ENCODE data around the gene TRIM43B.
"Not testable (repeated sequence)": the region's sequence is repeated elsewhere in the genome, so short reads cannot be mapped to it uniquely, and the experiment has no call there.

Gene TRIM43B

DNA sequence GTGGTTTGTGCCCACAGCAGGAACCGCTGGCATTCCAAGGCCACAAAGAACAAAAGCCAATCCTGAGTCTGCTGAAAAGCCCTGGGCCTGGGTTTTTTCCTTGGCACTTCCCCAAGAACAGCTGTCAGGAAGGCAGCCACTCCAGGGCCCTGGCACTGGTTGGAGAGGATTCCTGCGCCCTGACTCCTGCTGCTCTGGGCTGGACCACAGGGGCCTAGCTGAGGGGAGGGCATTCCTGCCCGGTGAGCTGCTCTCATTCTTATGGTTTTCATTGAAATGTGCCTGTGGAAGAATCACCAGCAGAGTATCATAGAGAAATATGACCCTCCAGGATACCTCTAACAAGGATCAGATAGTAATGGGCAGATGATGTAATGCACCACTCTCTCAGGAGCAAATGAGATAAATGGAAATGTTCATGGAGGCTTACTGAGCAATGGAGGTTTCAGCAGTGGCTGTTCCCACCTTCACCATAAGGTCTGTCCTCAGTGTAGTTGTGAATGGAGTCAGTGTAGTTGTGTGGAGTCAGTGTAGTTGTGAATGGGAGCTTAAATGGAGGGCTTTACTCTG lies 50.0 kb downstream of the TRIM43B start:
- H4K91ac ChIP-seq (ENCODE audit: low read length); H2BK12ac ChIP-seq (ENCODE audit: low read length in 2 of 2); H2BK5ac ChIP-seq (ENCODE audit: low read depth, low read length, poor library complexity, severe bottlenecking); H3K4me2 ChIP-seq (ENCODE audit: low read length, poor library complexity, severe bottlenecking); H2BK15ac ChIP-seq (ENCODE audit: low read depth, poor library complexity, severe bottlenecking); H3K14ac ChIP-seq (ENCODE audit: low read length in 2 of 2); H3K79me1 ChIP-seq (replicated peaks; ENCODE audit: low read length, poor library complexity, severe bottlenecking); H3K36me3 ChIP-seq (ENCODE audit: control insufficient read depth in 1 of 2, insufficient read depth in 2 of 2, low read depth in 1 of 2, low read length in 2 of 2); H3K9me3 ChIP-seq (ENCODE audit: control insufficient read depth, low read length); H3K4ac ChIP-seq (ENCODE audit: low read depth in 1 of 2, low read length in 2 of 2); H3K18ac ChIP-seq (ENCODE audit: low read depth in 1 of 2, low read length in 2 of 2); H2BK120ac ChIP-seq (ENCODE audit: low read depth, low read length); H4K8ac ChIP-seq (ENCODE audit: low read length); H3K4me3 ChIP-seq (ENCODE audit: insufficient read depth in 1 of 2, low read depth in 1 of 2, low read length in 2 of 2); H2AK5ac ChIP-seq (ENCODE audit: low read length, severe bottlenecking); H3K4me1 ChIP-seq (ENCODE audit: control insufficient read depth, insufficient read depth, low read depth, low read length); H3K9ac ChIP-seq (ENCODE audit: low read length); H3K27me3 ChIP-seq (ENCODE audit: control insufficient read depth in 1 of 2, insufficient read depth in 1 of 2, low read length in 2 of 2); H3K23ac ChIP-seq (ENCODE audit: low read length in 2 of 2); H2AFZ ChIP-seq (ENCODE audit: low read depth, low read length): not testable (repeated sequence)
- H3K27ac ChIP-seq (ENCODE audit: low read length, poor library complexity, severe bottlenecking): peak overlapping the region; percentile 39
- DNase-seq: peak; percentile 13
- WGBS: no CpG with 5 or more reads among the region's 3 CpGs

DNA sequence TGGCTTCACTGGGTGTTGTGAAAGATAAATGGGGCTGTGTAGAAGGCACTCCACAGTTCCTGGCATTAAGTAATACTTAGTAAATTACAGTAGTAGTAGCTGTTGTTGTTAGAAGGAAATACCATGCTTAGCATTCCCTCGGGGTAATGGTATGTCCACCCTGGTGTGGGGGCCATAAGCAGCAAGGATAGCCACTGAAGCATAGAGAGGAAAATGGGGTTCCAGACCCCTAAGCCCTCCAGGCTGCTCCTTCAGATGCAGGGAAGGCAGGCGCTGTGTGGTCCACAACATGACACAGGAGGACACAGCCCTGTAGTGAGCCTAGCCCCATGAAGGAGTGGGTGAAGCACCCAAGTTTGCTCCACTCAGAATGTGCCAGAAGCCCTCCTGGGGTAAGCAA lies 50.6 kb downstream of the TRIM43B start:
- H3K9me3 ChIP-seq (ENCODE audit: control insufficient read depth, low read length); H3K27me3 ChIP-seq (ENCODE audit: control insufficient read depth in 1 of 2, insufficient read depth in 1 of 2, low read length in 2 of 2); H3K36me3 ChIP-seq (ENCODE audit: control insufficient read depth in 1 of 2, insufficient read depth in 2 of 2, low read depth in 1 of 2, low read length in 2 of 2); H3K23ac ChIP-seq (ENCODE audit: low read length in 2 of 2); H3K14ac ChIP-seq (ENCODE audit: low read length in 2 of 2); H3K4ac ChIP-seq (ENCODE audit: low read depth in 1 of 2, low read length in 2 of 2); H3K4me2 ChIP-seq (ENCODE audit: low read length, poor library complexity, severe bottlenecking); H2BK120ac ChIP-seq (ENCODE audit: low read depth, low read length); H4K91ac ChIP-seq (ENCODE audit: low read length); H2AFZ ChIP-seq (ENCODE audit: low read depth, low read length); H3K79me1 ChIP-seq (replicated peaks; ENCODE audit: low read length, poor library complexity, severe bottlenecking); DNase-seq; H2BK12ac ChIP-seq (ENCODE audit: low read length in 2 of 2); H4K8ac ChIP-seq (ENCODE audit: low read length); H3K4me3 ChIP-seq (ENCODE audit: insufficient read depth in 1 of 2, low read depth in 1 of 2, low read length in 2 of 2); H3K4me1 ChIP-seq (ENCODE audit: control insufficient read depth, insufficient read depth, low read depth, low read length); H3K18ac ChIP-seq (ENCODE audit: low read depth in 1 of 2, low read length in 2 of 2); H2BK15ac ChIP-seq (ENCODE audit: low read depth, poor library complexity, severe bottlenecking): not testable (repeated sequence)
- Histone ChIP-seq H2AK5ac (ENCODE audit: low read length, severe bottlenecking) (peak overlapping the region; percentile 99), H2BK5ac (ENCODE audit: low read depth, low read length, poor library complexity, severe bottlenecking) (peak overlapping the region; percentile 100), H3K9ac (ENCODE audit: low read length) (peak overlapping the region; percentile 38), H3K27ac (ENCODE audit: low read length, poor library complexity, severe bottlenecking) (peak overlapping the region; percentile 100)
- no CpG with 5 or more reads among the region's 2 CpGs for WGBS

DNA sequence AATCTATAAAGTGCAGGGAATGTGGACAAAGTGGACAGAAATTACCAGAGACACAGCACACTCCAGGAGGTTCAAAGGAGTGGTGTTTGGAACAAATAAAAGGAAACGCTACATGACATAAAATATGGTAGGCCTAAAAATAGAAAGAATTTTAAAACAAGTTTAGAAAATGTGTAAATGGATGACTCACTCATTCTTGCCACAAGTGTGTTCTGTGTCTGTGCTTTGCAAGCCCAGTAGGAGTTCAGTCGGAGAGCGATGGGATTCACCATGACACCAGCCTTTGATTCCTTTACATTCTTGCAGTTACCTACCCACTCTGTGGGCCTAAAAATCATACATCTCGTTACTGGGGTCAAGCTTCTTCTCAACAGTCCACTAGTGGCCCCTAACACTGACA lies 51.2 kb downstream of the TRIM43B start:
- peak overlapping the region; percentile 82 for H3K27ac ChIP-seq (ENCODE audit: low read length, poor library complexity, severe bottlenecking)
- H3K4me3 ChIP-seq (ENCODE audit: insufficient read depth in 1 of 2, low read depth in 1 of 2, low read length in 2 of 2): not testable (repeated sequence)

DNA sequence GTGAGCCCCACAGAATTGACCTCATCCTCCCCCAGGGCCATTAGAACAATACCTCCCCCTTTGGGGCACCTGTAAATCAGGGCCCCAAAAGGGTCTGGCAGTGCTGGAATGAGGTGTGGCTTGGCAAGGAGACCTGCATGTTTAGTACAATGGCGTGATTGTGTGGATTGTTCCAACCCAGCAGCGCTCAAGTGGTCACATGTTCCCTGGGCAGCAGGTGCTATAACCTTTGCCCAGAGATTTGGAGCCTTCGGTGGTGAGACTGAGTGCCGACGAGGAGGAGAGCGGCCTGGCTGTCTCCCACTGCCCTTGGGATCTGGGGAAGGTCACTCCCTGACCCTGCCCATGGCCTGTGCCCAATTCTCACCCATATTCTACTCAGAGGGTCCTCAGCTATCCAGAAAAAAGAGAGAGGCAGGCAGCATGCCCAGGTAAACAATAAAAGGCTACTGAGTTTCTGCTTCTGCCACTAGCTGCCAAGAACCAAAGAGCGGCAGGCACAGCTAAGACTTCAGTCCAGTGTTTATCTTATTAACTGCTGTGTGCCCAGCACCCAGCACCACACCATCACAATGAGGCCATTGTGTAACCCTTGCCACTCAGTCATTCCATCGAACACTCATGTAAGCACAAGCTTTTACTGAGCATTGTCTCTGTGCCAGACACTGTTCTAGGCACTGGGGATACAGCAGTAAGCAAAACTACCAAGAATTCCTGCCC lies 54.6 kb downstream of the TRIM43B start:
- not testable (repeated sequence) for H3K9me3 ChIP-seq (ENCODE audit: control insufficient read depth, low read length); H2BK12ac ChIP-seq (ENCODE audit: low read length in 2 of 2); H3K4ac ChIP-seq (ENCODE audit: low read depth in 1 of 2, low read length in 2 of 2); H4K91ac ChIP-seq (ENCODE audit: low read length); H3K4me3 ChIP-seq (ENCODE audit: insufficient read depth in 1 of 2, low read depth in 1 of 2, low read length in 2 of 2); H3K18ac ChIP-seq (ENCODE audit: low read depth in 1 of 2, low read length in 2 of 2); H2AK5ac ChIP-seq (ENCODE audit: low read length, severe bottlenecking); H3K79me1 ChIP-seq (replicated peaks; ENCODE audit: low read length, poor library complexity, severe bottlenecking); H3K4me2 ChIP-seq (ENCODE audit: low read length, poor library complexity, severe bottlenecking); H3K27me3 ChIP-seq (ENCODE audit: control insufficient read depth in 1 of 2, insufficient read depth in 1 of 2, low read length in 2 of 2); H3K4me1 ChIP-seq (ENCODE audit: control insufficient read depth, insufficient read depth, low read depth, low read length); H4K8ac ChIP-seq (ENCODE audit: low read length); H3K36me3 ChIP-seq (ENCODE audit: control insufficient read depth in 1 of 2, insufficient read depth in 2 of 2, low read depth in 1 of 2, low read length in 2 of 2); H3K27ac ChIP-seq (ENCODE audit: low read length, poor library complexity, severe bottlenecking); H2BK15ac ChIP-seq (ENCODE audit: low read depth, poor library complexity, severe bottlenecking); H3K9ac ChIP-seq (ENCODE audit: low read length); DNase-seq; H3K23ac ChIP-seq (ENCODE audit: low read length in 2 of 2); H3K14ac ChIP-seq (ENCODE audit: low read length in 2 of 2); H2BK5ac ChIP-seq (ENCODE audit: low read depth, low read length, poor library complexity, severe bottlenecking); H2BK120ac ChIP-seq (ENCODE audit: low read depth, low read length); H2AFZ ChIP-seq (ENCODE audit: low read depth, low read length)
- WGBS: no CpG with 5 or more reads among the region's 8 CpGs

More for the DNA sequence above, 51.2 kb downstream of the TRIM43B start:
- H2AK5ac ChIP-seq (ENCODE audit: low read length, severe bottlenecking); H3K79me1 ChIP-seq (replicated peaks; ENCODE audit: low read length, poor library complexity, severe bottlenecking); H3K4me2 ChIP-seq (ENCODE audit: low read length, poor library complexity, severe bottlenecking); H2AFZ ChIP-seq (ENCODE audit: low read depth, low read length); H3K4me1 ChIP-seq (ENCODE audit: control insufficient read depth, insufficient read depth, low read depth, low read length); H2BK12ac ChIP-seq (ENCODE audit: low read length in 2 of 2); H2BK120ac ChIP-seq (ENCODE audit: low read depth, low read length); H3K9ac ChIP-seq (ENCODE audit: low read length); H2BK5ac ChIP-seq (ENCODE audit: low read depth, low read length, poor library complexity, severe bottlenecking); H2BK15ac ChIP-seq (ENCODE audit: low read depth, poor library complexity, severe bottlenecking); H3K23ac ChIP-seq (ENCODE audit: low read length in 2 of 2); H3K14ac ChIP-seq (ENCODE audit: low read length in 2 of 2); H4K91ac ChIP-seq (ENCODE audit: low read length); H4K8ac ChIP-seq (ENCODE audit: low read length); H3K4ac ChIP-seq (ENCODE audit: low read depth in 1 of 2, low read length in 2 of 2); H3K36me3 ChIP-seq (ENCODE audit: control insufficient read depth in 1 of 2, insufficient read depth in 2 of 2, low read depth in 1 of 2, low read length in 2 of 2); H3K18ac ChIP-seq (ENCODE audit: low read depth in 1 of 2, low read length in 2 of 2); DNase-seq; H3K27me3 ChIP-seq (ENCODE audit: control insufficient read depth in 1 of 2, insufficient read depth in 1 of 2, low read length in 2 of 2); H3K9me3 ChIP-seq (ENCODE audit: control insufficient read depth, low read length): not testable (repeated sequence)
- WGBS: no CpG with 5 or more reads among the region's 4 CpGs

Data from mesenchymal stem cell (in vitro differentiated cells and primary cell).